Right kidney (tissue), 1 donor: Measurements from ENCODE around the gene CALHM2.

Experiments
- DNase-seq: peaks from one replicate; pipeline ENCODE4 v3.0.0-alpha.2; 2016

Gene CALHM2

GRCh38 chr10:103476046-103476768, 24.0 kb upstream of the CALHM2 start:
- no peak for DNase-seq

GRCh38 chr10:103475437-103475836, 23.3 kb upstream of the CALHM2 start:
- no peak for DNase-seq

GRCh38 chr10:103474077-103474476, 21.9 kb upstream of the CALHM2 start:
- no peak for DNase-seq

DNA sequence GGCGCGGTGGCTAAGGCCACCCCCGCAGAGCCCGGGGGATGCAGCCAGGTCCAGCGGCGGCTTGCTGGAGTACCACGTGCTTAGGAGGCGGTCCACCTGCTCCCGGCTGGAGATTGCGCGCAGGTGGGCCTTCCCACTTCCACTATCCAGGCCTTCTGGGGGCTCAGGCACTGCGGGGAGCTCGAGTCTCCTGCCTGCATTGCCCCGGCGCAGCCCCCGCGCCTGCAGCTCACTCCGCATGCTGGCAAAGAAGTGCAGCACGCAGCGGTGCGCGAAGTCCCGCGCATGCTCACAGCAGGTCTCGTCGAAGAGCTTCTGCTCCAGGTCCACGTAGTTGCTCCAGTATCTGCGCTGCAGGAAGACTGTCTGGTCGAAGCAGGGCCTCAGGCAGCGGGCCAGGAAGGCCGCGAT, 21.1 kb upstream of the CALHM2 start:
- no peak for DNase-seq

- DNase-seq, result no peak
Observed at GRCh38 chr10:103472005-103472404, 19.8 kb upstream of the CALHM2 start.

DNA sequence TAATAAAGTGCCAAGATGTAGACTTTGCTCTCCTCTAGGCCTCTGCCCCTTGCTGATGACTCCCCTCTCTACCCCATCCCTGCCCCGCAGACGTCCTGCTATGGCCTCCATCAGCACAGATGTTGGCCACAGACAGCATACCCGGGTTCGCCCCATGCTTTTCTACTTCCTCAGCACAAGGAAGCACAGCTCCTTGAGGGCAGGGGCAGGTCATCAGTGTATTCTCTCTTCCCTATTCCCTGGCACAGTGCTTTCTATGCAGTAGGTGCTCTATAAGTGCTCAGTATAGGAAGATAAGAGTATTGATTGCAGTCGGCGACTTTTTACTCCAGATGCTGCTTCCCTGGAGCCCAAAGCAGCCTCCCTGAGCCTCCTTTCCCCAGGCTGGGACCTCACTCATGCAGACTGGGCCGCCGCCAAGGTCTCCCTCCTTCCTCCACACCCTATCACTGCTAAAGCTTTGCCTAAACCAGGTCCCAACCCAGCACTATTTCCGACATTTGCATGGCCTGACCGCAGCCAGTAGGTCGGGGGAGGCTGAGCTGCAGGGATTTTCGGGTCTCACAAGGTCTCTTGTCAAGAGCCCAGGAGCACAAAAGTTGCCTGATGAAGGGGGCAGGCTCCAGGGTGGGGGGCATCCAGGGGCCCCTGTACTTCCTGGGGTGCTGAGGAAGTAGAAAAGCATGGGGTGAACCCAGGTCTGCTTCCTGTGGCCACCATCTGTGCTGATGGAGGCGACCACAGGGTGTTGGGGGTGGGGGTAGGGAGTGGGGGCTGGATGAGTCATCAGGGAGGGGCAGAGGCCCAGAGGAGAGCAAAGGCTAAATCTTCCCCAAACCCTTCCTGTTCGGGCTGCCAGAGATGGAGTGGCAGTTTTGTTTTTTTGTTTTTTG, 18.8 kb upstream of the CALHM2 start:
- DNase-seq, result no peak

DNA sequence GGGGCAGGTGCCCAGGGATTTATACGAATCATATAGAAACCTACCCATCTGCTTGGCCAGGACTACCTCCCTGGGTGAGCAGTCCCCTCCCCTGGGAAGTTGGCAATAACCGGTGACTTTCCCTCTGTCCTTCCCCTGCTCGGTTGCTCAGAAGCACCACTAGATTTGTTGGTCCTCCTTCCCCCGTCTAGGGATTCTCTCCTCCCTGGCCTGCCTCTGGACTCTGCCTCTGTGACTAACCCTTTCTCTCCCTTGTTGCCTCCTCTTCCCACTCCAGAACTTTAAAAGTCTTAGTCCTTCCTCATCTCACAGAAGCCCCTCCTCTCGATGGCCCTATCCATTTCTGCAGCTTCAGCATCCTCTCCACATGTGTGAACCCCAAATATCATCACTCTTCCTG, 17.0 kb upstream of the CALHM2 start:
- no peak for DNase-seq

- no peak for DNase-seq
Observed at GRCh38 chr10:103467406-103467805, 15.2 kb upstream of the CALHM2 start.

DNA sequence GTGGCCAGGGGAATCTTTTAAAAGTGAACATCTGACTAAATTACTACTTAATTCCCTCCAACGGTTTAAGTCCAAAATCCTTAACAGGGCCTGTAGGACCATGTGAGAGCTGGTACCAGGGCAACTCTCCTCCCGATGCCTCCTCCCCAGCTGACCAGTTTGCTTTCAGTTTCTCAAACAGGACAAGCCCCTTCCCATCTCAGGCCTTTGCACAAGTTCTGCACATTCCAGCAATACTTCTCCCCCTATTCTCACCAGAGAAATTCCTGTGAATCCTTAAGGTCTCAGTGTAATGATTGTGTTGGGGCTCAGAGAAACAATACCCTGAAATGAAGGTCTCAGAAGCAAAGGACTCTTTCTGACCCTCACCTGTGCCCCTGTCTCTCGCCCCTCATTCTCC, 14.6 kb upstream of the CALHM2 start:
- DNase-seq, result no peak

- DNase-seq, result no peak
Observed at GRCh38 chr10:103465411-103466179, 13.4 kb upstream of the CALHM2 start.

- no peak for DNase-seq
Observed at GRCh38 chr10:103463499-103463898, 11.3 kb upstream of the CALHM2 start.

- DNase-seq, result no peak
Observed at GRCh38 chr10:103459615-103460014, 7.4 kb upstream of the CALHM2 start.

DNA sequence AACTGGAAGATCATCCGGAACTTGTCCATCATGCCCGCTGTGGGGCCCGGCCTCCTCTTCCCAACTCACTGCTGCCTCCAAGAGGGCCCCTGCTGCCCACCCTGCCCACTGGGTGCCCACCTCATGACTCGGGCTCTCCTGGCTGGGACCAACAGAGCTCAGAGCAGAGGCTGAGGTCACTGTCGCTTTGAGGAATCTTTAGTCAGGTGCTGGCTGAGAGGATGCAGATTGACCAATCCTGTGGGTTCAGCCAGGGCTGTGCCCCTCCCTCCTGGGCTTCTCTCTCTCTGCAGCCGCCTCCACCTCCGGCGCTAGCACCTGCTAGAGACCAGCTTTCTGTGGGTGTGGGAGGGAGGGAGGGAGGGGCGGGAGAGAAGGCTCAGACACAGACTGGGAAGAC, 6.5 kb upstream of the CALHM2 start, which contains the start of gene CALHM1:
TSS of gene CALHM1 (minus strand) at position 181 of the 400 bp plus-strand sequence. CDS start at position 32, 149 bp downstream.
- no peak for DNase-seq

DNA sequence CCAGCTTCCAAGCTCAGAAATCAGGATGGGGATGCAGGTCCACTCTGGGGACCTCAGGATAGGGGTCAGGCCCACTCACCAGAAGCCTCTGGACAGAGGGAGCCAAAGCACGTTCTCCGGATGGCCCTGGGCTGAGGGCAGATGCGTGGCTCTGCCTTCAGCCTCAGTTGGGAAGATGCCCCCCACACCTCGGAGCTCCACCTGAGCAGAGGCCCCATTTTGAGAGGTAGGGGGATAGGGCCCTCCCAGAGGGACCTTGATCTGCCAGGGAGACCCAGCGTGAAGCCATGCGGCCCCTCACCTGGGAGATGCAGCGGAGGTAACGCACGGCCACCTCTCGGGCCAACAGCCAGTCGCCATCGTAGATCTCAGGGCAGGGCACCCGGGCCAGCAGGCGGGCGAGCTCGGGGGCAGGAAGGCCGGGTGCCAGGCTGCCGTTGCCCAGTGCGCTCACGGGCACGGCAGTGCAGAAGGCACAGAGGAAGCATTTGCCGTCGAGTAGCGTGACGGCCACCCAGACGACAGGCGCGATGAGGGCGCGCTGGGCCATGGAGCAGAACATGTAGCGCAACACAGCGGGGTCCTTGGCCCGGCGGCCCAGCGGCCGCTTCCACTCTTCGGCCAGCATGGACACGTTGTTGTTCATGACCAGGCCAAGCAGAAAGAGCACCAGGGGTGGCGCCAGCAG, 5.9 kb upstream of the CALHM2 start:
- DNase-seq, result no peak

GRCh38 chr10:103457176-103457712, 5.1 kb upstream of the CALHM2 start:
- DNase-seq, result no peak

DNA sequence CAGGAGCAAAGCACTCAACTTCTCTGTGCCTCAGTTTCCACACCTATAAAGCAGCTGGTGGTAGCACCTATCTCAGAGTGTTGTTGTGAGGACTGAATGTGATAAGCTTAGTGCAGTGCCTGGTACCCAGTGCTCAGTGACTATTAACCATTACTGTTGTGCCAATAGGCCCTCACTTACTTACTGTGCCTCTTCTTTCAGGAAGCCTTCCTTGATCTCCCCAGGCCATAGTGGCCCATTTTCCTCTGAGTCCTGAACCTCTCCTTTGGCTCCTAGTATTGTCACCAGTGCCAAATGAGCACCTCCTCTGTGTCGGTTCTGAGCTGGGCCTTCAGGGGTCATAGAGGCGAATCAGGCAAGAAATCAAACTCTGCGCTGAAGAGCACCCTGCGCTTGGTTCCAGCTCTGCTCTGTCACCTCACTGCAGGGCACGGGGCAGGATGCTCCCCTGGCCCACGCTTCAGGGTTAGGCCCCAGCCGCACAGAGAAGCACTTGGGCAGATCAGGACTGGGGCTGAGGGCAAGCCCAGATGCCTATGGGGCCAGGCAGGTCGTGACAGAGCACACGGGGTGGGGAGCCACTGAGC, 4.0 kb upstream of the CALHM2 start:
- no peak for DNase-seq

DNA sequence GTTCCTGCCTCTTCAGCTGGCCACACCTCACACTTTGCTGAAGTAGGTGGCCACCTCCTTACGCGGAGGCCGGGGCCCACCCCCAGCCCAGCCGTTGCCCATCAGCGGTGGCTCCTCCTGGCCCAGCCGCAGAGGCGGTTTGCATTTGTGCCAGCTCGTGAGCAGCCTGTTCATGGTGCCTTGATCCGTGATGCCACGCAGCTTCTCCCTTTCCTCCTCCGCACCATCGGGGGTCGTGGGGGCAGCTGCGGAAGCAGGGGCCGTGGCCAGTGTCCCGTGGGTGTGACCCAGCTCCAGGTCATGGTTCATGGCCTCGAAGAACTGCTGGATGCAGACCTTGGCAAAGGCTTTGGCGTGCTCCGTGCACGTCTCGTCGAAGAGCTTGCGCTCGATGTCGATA, 3.1 kb upstream of the CALHM2 start:
- DNase-seq, result no peak

DNA sequence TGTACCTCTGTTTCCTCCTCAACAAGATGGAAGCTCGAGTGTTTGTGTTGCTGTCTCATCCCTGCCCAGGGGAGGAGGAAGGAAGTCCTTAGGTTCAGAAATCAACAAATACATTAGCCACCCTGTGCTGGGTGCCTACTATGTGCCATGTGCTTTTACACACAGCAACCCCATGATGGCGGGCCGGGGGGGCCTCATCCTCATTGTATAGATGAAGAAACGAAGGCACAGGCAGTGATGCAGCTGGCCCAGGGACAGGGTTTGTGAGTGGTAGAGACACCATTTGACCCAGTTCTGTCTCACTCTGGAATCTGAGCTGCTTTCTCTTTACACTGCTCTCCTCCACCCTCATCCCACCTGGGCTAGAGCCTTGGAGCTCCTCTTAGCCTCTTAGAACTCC, 1.9 kb upstream of the CALHM2 start:
- no peak for DNase-seq

- DNase-seq, result no peak
Observed at GRCh38 chr10:103452506-103453230, 498 bp upstream of the CALHM2 start.

GRCh38 chr10:103451091-103451813, 918 bp downstream of the CALHM2 start:
- no peak for DNase-seq
